Measurements from ENCODE around the gene ZNF516.
A peak's percentile ranks its signal among the peaks of the same experiment; 100 is the strongest.

Gene ZNF516

DNA sequence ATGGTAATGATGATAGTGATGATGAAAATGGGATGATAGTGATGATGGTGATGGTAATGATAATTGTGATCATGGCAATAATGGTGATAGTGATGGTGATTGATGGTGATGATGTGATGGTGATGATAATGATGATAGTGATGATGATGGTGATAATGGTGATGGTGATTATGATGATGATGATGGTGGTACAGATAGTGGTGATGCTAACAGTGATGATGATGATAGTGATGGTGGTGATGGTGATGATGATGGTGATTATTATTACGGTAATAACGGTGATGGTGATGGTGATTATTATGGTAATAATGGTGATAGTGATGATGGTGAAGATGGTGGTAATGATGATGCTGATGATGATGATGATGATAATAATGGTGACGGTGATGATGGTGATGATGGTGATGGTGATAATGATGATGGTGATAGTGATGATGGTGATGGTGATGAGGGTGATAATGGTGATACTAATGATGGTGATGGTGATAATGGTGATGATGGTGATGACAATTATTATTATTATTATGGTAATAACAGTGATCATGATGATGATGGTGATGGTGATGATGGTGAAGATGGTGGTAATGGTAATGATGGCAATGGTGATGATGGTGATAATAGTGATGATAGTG, 151.0 kb downstream of the ZNF516 start:
- no peak overlapping the region for H3K4ac ChIP-seq (ENCODE audit: low read length)
- H3K27me3 ChIP-seq (ENCODE audit: control insufficient read depth in 3 of 3, insufficient read depth in 3 of 3, low read depth in 1 of 3, low read length in 3 of 3): no peaks in the 10 kb centered on the region
- H2AFZ ChIP-seq (ENCODE audit: low read length): no peak overlapping the region
- no peak for DNase-seq (ENCODE audit: low spot score)
- no peak overlapping the region for H3K14ac ChIP-seq (ENCODE audit: low read length)
- no peak overlapping the region for H2BK5ac ChIP-seq (ENCODE audit: low read length)
- WGBS, 2 donors (ENCODE audit: extremely low coverage in 2 of 2, insufficient read length in 2 of 2, insufficient replicate concordance in 1 of 2): 100% methylated on average over 2 to 3 of the region's 3 CpGs
- peaks cover 6% of the 10 kb centered on the region in 2 donors for H3K9me3 ChIP-seq (replicated peaks in 1 of 2; ENCODE audit: control insufficient read depth in 2 of 2, insufficient read depth in 1 of 2, low read depth in 1 of 2, low read length in 2 of 2)
- no peak overlapping the region for H2BK120ac ChIP-seq (ENCODE audit: low read depth, low read length)
- H2BK12ac ChIP-seq (ENCODE audit: low read length): no peak overlapping the region
- peaks cover 3 to 9% of the 10 kb centered on the region in 2 donors for H3K4me1 ChIP-seq (ENCODE audit: control insufficient read depth in 2 of 2, insufficient read depth in 1 of 2, low read depth in 1 of 2, low read length in 2 of 2)
- H3K79me1 ChIP-seq (ENCODE audit: low read depth, low read length): no peaks in the 10 kb centered on the region
- no peak overlapping the region for H2BK15ac ChIP-seq (ENCODE audit: low read length)
- no peak overlapping the region for H3K23ac ChIP-seq (ENCODE audit: low read depth, low read length, poor library complexity)
- H4K91ac ChIP-seq (ENCODE audit: low read depth, low read length, poor library complexity): no peak overlapping the region
- H3K4me3 ChIP-seq (ENCODE audit: low read length in 2 of 2): no peak overlapping the region
- H3K36me3 ChIP-seq (replicated peaks in 1 of 2; ENCODE audit: control insufficient read depth in 2 of 2, insufficient read depth in 2 of 2, low read length in 2 of 2): no peaks in the 10 kb centered on the region
- no peak overlapping the region for H3K27ac ChIP-seq (replicated peaks; ENCODE audit: low read length)
- H3K4me2 ChIP-seq (ENCODE audit: insufficient read depth, low read length, poor library complexity, severe bottlenecking): no peak overlapping the region
- no peak overlapping the region for H4K8ac ChIP-seq (ENCODE audit: low read depth, low read length)
- H3K18ac ChIP-seq (ENCODE audit: low read length): no peak overlapping the region
- no peak overlapping the region for H2AK5ac ChIP-seq (ENCODE audit: low read depth, low read length)
- no peak overlapping the region for H3K9ac ChIP-seq (ENCODE audit: low read depth, low read length, poor library complexity)

DNA sequence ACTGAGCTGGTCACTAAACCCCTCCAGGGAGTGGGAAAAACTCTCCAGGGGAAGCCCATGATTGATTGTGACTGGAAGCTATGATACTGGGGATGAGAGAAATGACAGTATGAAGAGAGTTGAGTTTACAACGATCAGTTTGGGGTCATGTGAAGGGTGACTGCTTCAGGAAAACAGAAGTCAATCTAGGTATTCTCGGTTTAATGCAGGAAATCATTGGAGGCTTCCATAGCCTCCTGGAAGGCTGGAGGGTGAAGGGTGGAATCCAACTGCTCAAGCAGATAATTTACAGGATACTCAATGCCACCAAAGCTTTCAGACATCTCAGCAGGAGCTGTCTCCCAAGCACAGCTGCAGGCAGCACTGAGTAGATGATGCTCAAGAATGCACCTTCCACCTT, 154.6 kb downstream of the ZNF516 start:
- DNase-seq (ENCODE audit: low spot score): no peak
- no peak overlapping the region for H2AK5ac ChIP-seq (ENCODE audit: low read depth, low read length)
- H2BK12ac ChIP-seq (ENCODE audit: low read length): no peak overlapping the region
- H3K36me3 ChIP-seq (replicated peaks in 1 of 2; ENCODE audit: control insufficient read depth in 2 of 2, insufficient read depth in 2 of 2, low read length in 2 of 2): no peaks in the 10 kb centered on the region
- H4K8ac ChIP-seq (ENCODE audit: low read depth, low read length): no peak overlapping the region
- H4K91ac ChIP-seq (ENCODE audit: low read depth, low read length, poor library complexity): no peak overlapping the region
- no peak overlapping the region for H2BK120ac ChIP-seq (ENCODE audit: low read depth, low read length)
- no peak overlapping the region for H3K4me2 ChIP-seq (ENCODE audit: insufficient read depth, low read length, poor library complexity, severe bottlenecking)
- WGBS, 2 donors (ENCODE audit: extremely low coverage in 2 of 2, insufficient read length in 2 of 2, insufficient replicate concordance in 1 of 2): no CpG with 5 or more reads among the region's 2 CpGs
- H3K27ac ChIP-seq (replicated peaks; ENCODE audit: low read length): no peak overlapping the region
- no peak overlapping the region for H2BK5ac ChIP-seq (ENCODE audit: low read length)
- no peak overlapping the region for H2BK15ac ChIP-seq (ENCODE audit: low read length)
- H3K27me3 ChIP-seq (ENCODE audit: control insufficient read depth in 3 of 3, insufficient read depth in 3 of 3, low read depth in 1 of 3, low read length in 3 of 3): no peaks in the 10 kb centered on the region
- no peak overlapping the region for H3K4me3 ChIP-seq (ENCODE audit: low read length in 2 of 2)
- H3K14ac ChIP-seq (ENCODE audit: low read length): no peak overlapping the region
- H2AFZ ChIP-seq (ENCODE audit: low read length): no peak overlapping the region
- H3K79me1 ChIP-seq (ENCODE audit: low read depth, low read length): no peaks in the 10 kb centered on the region
- H3K4me1 ChIP-seq (ENCODE audit: control insufficient read depth in 2 of 2, insufficient read depth in 1 of 2, low read depth in 1 of 2, low read length in 2 of 2): no peaks in the 10 kb centered on the region
- no peak overlapping the region for H3K9ac ChIP-seq (ENCODE audit: low read depth, low read length, poor library complexity)
- no peak overlapping the region for H3K23ac ChIP-seq (ENCODE audit: low read depth, low read length, poor library complexity)
- peaks cover 6 to 9% of the 10 kb centered on the region in 2 donors for H3K9me3 ChIP-seq (replicated peaks in 1 of 2; ENCODE audit: control insufficient read depth in 2 of 2, insufficient read depth in 1 of 2, low read depth in 1 of 2, low read length in 2 of 2)
- no peak overlapping the region for H3K18ac ChIP-seq (ENCODE audit: low read length)
- no peak overlapping the region for H3K4ac ChIP-seq (ENCODE audit: low read length)

DNA sequence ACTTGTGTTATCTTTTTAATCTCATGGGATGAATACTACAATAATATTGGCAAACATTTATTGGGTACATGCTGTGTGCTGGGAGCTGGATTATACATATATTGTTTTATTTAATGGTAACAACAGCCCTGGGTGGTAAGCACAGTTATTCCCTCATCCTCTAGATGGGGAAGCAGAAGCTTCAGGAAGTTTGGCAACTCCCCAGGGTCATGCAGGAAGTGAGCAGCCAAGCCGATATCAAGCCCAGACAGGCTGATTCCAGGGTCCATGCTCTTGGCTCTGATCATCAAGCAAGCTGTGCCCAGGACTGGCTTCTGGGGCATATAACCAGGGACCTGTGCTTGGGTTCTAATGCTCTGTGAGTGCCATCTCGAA, 155.8 kb downstream of the ZNF516 start:
- Histone ChIP-seq H3K4me2 (ENCODE audit: insufficient read depth, low read length, poor library complexity, severe bottlenecking) (no peak overlapping the region), H3K27ac (replicated peaks; ENCODE audit: low read length) (no peak overlapping the region), H3K23ac (ENCODE audit: low read depth, low read length, poor library complexity) (no peak overlapping the region), H3K36me3 (replicated peaks in 1 of 2; ENCODE audit: control insufficient read depth in 2 of 2, insufficient read depth in 2 of 2, low read length in 2 of 2) (no peaks in the 10 kb centered on the region), H3K4ac (ENCODE audit: low read length) (no peak overlapping the region), H2BK12ac (ENCODE audit: low read length) (no peak overlapping the region), H4K91ac (ENCODE audit: low read depth, low read length, poor library complexity) (no peak overlapping the region), H3K4me1 (ENCODE audit: control insufficient read depth in 2 of 2, insufficient read depth in 1 of 2, low read depth in 1 of 2, low read length in 2 of 2) (no peaks in the 10 kb centered on the region), H3K9ac (ENCODE audit: low read depth, low read length, poor library complexity) (no peak overlapping the region), H2AFZ (ENCODE audit: low read length) (no peak overlapping the region), H3K79me1 (ENCODE audit: low read depth, low read length) (no peaks in the 10 kb centered on the region), H3K14ac (ENCODE audit: low read length) (no peak overlapping the region), H3K18ac (ENCODE audit: low read length) (no peak overlapping the region), H3K27me3 (ENCODE audit: control insufficient read depth in 3 of 3, insufficient read depth in 3 of 3, low read depth in 1 of 3, low read length in 3 of 3) (no peaks in the 10 kb centered on the region), H3K4me3 (ENCODE audit: low read length in 2 of 2) (no peak overlapping the region), H2BK15ac (ENCODE audit: low read length) (no peak overlapping the region), H3K9me3 (replicated peaks in 1 of 2; ENCODE audit: control insufficient read depth in 2 of 2, insufficient read depth in 1 of 2, low read depth in 1 of 2, low read length in 2 of 2) (peaks cover 6 to 9% of the 10 kb centered on the region in 2 donors), H2BK120ac (ENCODE audit: low read depth, low read length) (no peak overlapping the region), H2BK5ac (ENCODE audit: low read length) (no peak overlapping the region), H2AK5ac (ENCODE audit: low read depth, low read length) (no peak overlapping the region), H4K8ac (ENCODE audit: low read depth, low read length) (no peak overlapping the region)
- WGBS, 2 donors (ENCODE audit: extremely low coverage in 2 of 2, insufficient read length in 2 of 2, insufficient replicate concordance in 1 of 2): no CpG with 5 or more reads among the region's 2 CpGs
- no peak for DNase-seq (ENCODE audit: low spot score)

DNA sequence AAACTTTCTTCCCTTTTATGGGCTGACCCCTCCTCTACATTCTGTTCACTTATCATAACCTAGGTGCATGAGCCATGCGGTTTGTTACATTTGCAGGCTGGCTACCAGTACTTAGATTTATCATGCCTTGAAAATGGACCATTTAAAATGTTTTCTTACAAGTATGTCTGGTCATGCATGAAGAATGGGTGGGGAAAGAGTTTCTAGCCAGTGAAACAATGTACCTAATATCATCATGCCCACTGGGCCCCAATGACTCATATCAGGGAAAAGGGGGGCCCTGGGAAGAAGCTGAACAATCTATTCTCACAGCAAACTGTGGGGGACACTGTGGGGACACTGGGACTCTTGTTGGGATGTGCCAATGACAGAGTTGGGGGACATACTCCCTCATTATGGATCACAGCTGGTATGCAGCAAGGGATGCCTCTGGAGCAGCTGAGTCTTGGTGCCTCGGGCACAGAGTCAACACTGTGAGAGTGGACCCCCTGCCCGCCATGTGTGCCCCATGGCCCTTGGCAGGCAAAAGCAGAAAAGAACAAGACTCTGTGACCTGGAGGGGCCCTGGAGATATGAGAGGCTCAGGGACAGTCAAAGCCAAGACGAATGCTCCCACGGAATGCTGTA, 156.3 kb downstream of the ZNF516 start:
- no peak overlapping the region for H2AFZ ChIP-seq (ENCODE audit: low read length)
- no peak overlapping the region for H2AK5ac ChIP-seq (ENCODE audit: low read depth, low read length)
- H3K4ac ChIP-seq (ENCODE audit: low read length): no peak overlapping the region
- H4K91ac ChIP-seq (ENCODE audit: low read depth, low read length, poor library complexity): no peak overlapping the region
- no CpG with 5 or more reads among the region's 5 CpGs for WGBS, 2 donors (ENCODE audit: extremely low coverage in 2 of 2, insufficient read length in 2 of 2, insufficient replicate concordance in 1 of 2)
- H3K14ac ChIP-seq (ENCODE audit: low read length): no peak overlapping the region
- H3K4me1 ChIP-seq (ENCODE audit: control insufficient read depth in 2 of 2, insufficient read depth in 1 of 2, low read depth in 1 of 2, low read length in 2 of 2): no peaks in the 10 kb centered on the region
- no peak overlapping the region for H3K18ac ChIP-seq (ENCODE audit: low read length)
- DNase-seq (ENCODE audit: low spot score): no peak
- H2BK12ac ChIP-seq (ENCODE audit: low read length): no peak overlapping the region
- no peak overlapping the region for H2BK5ac ChIP-seq (ENCODE audit: low read length)
- H3K27me3 ChIP-seq (ENCODE audit: control insufficient read depth in 3 of 3, insufficient read depth in 3 of 3, low read depth in 1 of 3, low read length in 3 of 3): no peaks in the 10 kb centered on the region
- H4K8ac ChIP-seq (ENCODE audit: low read depth, low read length): no peak overlapping the region
- no peak overlapping the region for H3K4me2 ChIP-seq (ENCODE audit: insufficient read depth, low read length, poor library complexity, severe bottlenecking)
- no peaks in the 10 kb centered on the region for H3K79me1 ChIP-seq (ENCODE audit: low read depth, low read length)
- no peaks in the 10 kb centered on the region for H3K36me3 ChIP-seq (replicated peaks in 1 of 2; ENCODE audit: control insufficient read depth in 2 of 2, insufficient read depth in 2 of 2, low read length in 2 of 2)
- no peak overlapping the region for H2BK120ac ChIP-seq (ENCODE audit: low read depth, low read length)
- H3K4me3 ChIP-seq (ENCODE audit: low read length in 2 of 2): no peak overlapping the region
- H2BK15ac ChIP-seq (ENCODE audit: low read length): no peak overlapping the region
- no peak overlapping the region for H3K23ac ChIP-seq (ENCODE audit: low read depth, low read length, poor library complexity)
- peaks cover 6 to 9% of the 10 kb centered on the region in 2 donors for H3K9me3 ChIP-seq (replicated peaks in 1 of 2; ENCODE audit: control insufficient read depth in 2 of 2, insufficient read depth in 1 of 2, low read depth in 1 of 2, low read length in 2 of 2)
- H3K27ac ChIP-seq (replicated peaks; ENCODE audit: low read length): no peak overlapping the region
- peak overlapping the region; percentile 26 for H3K9ac ChIP-seq (ENCODE audit: low read depth, low read length, poor library complexity)

Measured in neuronal stem cell (in vitro differentiated cells).